GM19455 (cell line): ENCODE measurements around the gene SSMEM1.
A peak's percentile ranks its signal among the peaks of the same experiment; 100 is the strongest.
"Not testable (repeated sequence)": the region's sequence is repeated elsewhere in the genome, so short reads cannot be mapped to it uniquely, and the experiment has no call there.

Experiments
- ATAC-seq: cut with Tn5 transposase; IDR thresholded peaks from one replicate; pipeline ENCODE4 v1.9.1; 2021; ENCODE audit not compliant: unreplicated experiment

Gene SSMEM1, protein sequence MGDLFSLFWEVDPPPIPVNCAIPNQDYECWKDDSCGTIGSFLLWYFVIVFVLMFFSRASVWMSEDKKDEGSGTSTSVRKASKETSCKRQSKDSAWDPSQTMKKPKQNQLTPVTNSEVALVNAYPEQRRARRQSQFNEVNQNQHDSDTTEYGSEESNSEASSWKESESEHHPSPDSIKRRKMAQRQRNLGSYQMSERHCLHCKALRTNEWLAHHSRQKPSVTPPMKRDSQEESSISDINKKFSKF

DNA sequence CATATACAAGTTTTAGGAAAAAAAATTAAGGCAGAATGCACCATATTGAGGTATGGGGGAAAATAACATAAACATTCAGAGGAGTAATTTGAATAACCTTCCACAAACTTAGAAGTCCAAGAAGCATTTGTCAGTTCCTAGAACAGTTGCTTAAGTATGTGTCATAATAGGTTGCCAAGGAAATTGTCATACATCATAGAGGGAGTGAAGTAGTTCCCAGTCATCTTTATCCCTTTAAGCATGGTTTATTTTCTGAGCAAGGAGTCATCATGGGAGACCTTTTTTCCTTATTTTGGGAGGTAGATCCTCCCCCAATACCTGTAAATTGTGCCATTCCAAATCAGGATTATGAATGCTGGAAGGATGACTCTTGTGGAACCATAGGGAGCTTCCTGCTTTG, at the start of gene SSMEM1:
SSMEM1 (plus strand) TSS at position 219 of the 400 bp plus-strand sequence; CDS start at position 270, 51 bp downstream.
- no peak for ATAC-seq

DNA sequence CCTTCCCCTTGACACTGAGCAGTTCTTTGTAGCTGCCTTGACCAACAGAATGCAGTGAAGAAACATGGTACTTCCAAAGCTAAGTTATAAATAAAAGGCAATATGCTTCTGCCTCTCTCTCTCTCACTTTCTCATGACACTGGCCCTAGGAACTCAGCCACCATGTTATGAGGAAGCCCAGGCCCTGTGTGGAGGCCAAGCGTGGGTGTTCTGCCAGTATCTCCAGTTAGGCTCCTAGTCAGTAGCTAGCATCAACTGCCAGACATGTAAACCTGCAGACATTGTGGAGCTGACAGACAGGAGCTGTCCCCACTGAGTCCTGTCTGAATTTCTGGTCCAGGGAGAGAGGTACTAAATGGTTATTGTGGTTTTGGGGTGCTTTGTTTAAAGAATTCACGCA, 47.6 kb upstream of the SSMEM1 start:
- no peak for ATAC-seq

DNA sequence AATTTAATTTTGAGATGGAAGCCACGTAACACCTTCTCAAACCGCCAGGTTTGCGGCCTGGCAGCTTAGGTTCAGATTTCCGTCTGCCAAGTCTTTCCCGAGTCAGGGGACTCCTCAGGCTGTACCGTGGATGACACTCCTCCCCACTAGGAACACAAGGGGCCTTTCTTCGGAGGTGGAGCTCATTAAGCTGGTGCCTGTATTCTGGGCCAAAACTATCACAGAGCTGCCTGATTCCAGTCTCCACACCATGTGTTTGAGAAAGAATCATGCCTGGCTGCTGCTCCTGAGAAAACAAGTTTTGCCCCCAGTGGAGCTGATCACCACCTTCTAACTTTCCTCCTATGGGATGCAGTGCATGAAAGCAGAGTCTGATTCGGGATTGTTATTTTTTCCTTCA, 47.2 kb upstream of the SSMEM1 start:
- no peak for ATAC-seq

DNA sequence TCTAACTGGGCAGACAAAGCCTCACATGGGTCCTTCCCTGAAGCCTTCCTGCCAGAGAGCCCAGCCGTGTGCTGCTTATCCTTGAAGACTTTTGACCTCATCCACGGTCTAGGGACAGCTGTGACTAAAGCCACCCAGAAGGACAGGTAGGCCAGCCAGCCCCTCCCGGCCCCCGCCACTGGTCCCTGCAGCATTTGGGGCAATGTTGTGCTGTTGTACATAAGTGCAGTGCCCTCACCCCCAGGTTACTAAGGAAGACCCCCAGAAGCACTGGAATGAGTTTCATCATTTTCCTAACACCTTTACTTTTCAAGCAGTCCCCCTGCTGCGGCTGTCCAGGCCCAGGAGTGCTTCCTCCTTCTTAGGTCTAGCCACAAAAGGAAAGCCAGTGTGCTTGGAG, 45.5 kb upstream of the SSMEM1 start:
- no peak for ATAC-seq

DNA sequence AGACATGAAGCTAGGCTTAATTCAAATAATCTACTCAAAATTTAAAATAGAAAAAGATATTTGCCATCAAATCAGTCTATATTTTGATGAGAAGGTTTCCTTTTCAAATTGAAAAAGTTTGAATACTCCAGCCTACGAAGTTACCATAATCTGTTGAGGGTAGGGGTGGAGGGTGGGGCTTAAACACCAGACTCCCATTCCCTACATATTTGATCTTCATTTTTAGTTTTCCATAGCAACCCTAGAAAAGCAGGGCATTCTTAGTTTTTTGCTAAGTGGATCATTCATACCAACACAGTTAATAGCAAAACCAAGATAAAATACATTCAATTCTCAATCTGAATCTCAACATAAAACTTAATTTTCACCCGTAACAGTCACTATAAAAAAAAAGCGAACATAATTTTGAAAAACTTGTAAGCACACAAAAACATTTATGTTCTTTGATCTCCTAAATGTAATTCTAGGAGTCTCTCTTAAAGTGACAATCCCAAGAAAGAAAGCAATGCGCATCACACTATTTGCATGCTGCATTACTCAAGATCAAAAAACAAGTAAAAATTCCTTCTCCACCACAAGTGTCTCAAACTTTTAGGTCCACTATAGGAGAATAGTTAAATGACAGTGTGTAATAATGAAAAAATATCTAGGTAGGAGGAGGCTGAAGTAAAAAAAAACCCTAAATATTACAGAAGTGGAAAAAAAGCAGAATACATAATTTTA, 33.3 kb upstream of the SSMEM1 start:
- ATAC-seq, result no peak

DNA sequence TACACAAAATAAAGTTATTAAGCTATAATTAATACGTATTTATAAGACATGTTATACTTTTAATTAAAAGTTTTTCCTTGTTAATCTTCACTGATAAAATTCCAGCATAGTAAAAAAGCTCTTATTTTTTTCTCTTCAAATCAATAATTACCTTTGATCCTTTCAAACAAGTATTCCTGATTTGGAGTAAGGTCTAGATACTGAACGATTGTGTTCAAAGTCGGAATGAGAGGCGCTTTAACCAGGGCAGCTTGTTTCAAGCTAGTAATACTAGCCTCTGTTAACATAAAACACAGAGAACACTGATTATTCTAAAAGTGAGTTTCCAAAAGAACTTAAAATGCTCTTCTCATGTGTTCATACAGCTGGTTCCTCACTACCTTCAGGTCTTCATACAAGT, 29.4 kb upstream of the SSMEM1 start:
- ATAC-seq, result no peak

DNA sequence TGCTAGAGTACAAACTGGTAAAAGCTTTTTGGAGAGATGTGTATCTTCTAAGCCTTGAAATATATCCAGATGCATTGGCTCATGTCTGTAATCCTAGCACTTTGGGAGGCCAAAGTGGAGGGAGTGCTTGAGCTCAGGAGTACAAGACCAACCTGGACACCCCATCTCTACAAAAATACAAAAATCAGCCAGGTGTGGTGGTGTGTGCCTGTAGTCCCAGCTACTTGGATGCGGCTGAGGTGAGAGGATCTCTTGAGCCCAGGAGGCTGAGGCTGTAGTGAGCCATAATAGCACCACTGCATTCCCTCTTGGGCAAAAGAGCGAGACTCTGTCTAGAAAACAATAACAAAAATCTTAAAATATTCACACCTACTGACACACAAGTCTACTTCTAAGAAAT, 28.0 kb upstream of the SSMEM1 start:
- no peak for ATAC-seq

DNA sequence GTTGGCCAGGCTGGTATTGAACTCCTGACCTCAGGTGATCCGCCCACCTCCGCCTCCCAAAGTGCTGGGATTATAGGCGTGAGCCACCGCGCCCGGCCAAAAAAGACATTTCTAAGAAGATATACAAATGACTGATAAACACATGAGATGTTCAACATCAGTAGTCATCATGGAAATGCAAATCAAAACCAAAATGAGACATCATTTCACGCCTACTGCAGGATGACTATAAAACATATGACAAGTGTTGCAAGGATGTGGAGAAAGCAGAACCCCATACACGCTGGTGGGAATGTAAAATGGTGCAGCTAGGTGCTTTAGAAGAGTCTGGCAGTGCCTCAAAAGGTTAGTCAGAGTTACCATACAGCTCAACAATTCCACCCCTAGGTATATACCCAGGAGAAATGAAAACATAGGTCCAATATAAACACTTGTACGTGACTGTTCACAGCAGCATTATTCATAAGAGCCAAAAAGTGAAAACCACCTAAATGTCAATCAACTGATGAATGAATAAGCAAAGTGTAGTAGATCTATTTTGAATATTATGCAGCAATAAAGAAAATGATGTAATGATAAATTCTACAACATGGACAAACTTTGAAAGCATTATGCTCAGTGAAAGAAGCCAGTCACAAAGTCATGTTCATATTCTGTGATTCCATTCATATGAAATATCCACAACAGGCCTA, 26.9 kb upstream of the SSMEM1 start:
- no peak for ATAC-seq

DNA sequence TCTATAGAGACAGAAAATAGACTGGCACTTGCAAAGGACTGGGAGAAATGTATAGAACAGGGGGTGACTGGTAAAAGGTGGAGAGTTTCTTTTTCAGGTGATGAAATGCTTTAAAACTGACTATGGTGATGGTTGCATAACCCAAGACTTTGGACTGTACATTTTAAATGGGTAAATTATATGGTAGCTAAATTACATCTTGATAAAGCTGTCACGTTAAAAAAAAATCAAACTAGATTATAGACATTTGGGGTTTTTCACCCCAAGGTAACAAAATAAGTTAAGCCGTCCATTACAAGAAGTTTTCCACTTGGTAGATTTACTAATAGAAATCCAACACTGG, 26.4 kb upstream of the SSMEM1 start:
- ATAC-seq, result no peak

DNA sequence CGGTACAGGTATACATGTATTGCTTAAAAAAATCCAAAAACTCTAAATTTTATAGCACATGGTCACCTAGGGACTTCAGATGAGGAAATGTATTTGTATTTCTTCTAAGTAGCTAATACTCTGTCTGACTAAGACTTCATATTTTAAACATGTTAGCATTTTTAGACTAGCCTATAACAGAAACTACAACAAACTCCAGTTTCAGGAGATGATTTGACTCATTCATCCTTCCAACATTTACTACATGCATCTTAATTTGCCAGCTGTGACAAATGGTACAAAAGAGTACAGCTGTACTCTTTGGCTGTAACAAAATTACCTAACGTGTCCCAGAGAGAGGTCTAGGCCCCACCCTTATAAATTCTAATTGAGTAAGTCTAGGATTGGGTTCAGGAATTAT, 24.7 kb upstream of the SSMEM1 start:
- ATAC-seq, result peak; percentile 76

DNA sequence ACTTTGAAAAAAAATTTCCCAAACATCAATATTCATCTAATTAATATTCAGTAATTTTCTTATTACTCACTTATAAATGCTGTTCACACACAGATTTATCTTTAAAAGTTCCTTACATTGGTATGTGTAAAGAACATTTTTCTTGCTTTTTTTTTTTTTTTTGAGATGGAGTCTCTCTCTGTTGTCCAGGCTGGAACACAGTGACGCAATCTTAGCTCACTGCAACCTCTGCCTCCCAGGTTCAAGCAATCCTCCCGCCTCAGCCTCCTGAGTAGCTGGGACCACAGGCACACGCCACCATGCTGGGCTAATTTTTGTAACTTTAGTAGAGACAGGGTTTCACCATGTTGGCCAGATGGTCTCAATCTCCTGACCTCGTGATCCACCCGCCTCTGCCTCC, 23.3 kb upstream of the SSMEM1 start:
- ATAC-seq, result not testable (repeated sequence)

DNA sequence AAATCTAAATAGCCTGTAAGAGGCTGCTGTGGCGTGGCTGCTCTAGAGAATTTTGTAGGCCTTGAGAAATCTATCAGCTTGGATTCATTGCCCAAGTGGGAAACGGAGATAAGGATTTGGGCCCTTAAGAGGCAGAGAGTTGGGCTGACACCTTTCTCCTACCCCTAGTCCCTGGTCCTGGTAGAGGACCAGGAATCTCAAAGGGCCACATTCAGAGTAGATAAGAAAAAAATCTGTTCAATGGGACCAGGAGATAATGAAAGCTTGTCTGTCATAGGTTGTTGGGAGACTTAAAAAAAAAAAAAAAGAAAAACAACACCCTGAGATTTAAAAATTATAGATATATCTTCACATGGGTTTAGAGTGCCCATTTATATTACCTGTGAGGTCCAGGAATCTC, 20.3 kb upstream of the SSMEM1 start:
- no peak for ATAC-seq

DNA sequence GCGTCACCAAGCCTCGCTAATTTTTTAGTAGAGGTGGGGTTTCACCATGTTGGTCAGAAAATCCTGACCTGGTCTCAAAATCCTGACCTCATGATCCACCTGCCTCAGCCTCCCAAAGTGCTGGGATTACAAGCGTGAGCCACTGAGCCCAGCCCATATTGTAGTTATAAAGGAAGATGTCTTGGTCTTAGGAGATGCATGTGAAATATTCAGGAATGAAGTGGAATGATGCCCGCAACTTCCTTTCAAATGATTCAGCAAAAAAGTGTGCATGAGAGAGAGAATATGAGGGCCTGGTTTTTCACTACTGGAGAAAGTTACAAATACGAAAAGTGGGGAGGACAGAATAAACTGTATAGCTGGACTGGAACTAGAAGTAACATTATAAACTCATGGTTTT, 18.3 kb upstream of the SSMEM1 start:
- no peak for ATAC-seq

DNA sequence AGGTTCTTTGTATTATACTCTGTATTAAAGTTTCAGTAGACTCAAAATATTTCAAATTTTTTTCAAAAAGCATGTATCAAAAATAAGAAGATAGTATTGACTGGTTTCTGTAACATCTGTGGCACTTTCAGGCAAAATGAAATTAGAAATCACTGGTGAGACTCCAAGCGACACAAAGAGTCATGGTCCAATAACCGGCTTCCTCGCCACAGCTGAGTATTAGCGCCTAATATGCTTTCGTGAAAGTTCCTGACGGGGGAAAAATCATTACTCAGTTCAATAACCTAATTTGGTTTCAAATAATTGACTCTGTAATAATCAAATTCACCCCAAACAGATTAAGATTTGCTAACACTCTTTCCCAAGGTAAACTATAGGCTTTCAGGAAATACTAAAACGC, 15.9 kb upstream of the SSMEM1 start:
- no peak for ATAC-seq

DNA sequence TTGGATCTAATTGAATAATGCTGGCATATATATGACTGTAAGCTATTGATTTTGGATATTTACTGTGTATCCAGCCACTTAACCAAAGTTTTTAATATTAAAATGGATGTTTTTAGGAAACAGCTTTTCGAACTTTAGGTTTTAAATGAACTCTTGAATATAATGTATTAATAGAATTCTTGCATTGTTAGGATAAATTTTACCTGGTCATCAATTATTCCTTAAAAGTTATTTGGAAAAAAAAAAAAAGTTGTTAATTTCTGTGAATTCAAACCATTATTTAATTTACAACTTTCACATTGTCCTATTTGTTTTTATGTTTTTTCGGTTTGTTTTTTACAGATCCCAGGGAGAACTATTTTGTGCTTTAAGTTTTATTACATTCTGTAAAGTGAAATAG, 12.3 kb upstream of the SSMEM1 start:
- ATAC-seq, result no peak

DNA sequence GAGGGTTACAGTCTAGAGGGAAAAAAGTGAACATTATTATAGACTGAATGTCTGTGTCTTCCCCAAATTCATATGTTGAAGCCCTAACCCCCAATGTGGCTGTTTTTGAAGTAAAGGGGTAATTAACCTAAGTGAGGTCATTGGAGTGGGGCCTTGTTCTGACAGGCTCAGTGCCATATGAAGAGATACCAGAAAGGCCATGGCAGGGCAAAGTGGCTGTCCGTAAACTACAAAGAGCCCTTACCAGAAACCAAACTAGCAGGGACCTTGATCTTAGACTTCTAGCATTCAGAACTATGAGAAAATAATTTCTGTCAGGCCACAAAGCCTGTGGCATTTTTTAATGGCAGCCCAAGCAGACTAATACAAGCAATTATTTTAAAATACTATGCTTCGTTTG, 11.2 kb upstream of the SSMEM1 start:
- ATAC-seq, result no peak

DNA sequence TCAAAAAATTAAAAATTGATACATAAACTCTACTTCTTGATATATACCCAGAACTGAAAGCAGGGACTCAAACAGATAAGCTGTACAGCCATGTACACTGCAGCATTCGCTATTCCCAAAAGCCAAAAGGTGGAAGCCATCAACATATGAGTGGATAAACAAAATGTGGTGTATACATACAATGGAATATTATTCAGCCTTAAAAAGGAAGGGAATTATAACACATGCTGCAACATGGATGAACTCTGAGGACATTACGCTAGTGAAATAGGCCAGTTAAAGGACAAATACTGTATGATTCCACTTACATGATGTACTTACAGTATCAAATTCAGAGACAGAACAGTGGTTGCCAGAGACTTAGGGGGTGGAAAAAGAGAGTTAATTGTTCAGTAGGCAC, 10.6 kb upstream of the SSMEM1 start:
- no peak for ATAC-seq

DNA sequence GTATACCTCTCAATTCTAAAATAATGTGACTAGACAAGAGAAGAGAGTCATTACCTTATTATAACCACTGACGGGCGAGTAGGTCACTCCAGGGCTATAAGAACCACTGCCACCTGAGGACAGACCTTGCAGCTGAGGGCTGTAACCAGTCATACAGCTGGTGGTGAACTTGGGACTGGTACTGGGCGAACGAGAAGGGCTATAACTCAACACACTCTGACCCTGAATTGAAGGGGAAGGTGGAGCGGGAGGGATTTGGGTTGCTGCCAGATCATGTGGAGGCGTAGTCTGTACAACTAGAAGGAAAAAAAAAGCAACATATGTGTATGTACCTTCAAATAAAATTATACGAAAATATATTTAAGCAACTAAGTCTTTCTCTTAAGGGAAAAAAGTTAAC, 5.9 kb upstream of the SSMEM1 start:
- ATAC-seq, result no peak

DNA sequence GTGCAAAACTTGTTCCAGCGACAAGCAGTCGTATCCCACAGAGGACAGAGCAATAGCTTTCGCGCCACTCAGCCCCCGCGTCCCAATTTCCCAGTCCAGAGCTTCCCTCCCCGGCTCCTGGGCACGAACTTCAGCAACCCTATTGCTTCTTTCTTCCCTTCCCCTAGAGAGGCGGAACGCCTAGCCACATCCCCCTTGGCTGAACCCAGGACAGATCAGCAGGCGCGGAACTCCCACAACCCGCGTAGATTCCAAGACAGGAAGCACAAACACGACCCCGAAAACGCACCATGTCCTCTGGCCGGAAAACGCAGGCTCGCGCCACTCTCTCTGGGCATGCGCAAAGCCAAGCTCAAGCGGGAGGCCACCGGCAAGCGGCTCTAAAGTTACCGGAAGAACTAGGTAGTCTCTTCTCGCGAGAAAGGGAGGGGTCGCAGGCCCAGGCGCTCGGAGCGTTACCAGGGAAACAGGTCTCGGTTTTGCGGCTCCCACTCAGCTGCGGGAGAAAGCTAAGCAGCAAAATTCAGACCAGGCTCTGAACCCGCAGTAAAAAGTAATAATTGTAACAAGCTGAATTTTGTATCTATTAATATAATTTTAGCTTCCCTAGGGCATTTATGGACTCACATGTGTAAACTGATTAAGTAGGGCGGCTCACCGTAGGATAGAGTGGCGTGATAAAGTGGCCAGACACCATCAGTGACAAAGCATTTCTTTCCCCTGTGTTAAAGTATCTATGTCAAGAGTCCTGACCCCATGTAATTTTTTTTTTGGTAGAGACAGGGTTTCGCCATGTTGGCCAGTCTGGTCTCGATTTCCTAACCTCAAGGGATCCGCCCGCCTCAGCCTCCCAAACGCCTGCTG, 2.3 kb upstream of the SSMEM1 start, which contains the start of gene TMEM209:
TMEM209 (minus strand) TSS at position 323 of the 864 bp plus-strand sequence; CDS start at position 292, 31 bp downstream.
- peak; percentile 97 for ATAC-seq

DNA sequence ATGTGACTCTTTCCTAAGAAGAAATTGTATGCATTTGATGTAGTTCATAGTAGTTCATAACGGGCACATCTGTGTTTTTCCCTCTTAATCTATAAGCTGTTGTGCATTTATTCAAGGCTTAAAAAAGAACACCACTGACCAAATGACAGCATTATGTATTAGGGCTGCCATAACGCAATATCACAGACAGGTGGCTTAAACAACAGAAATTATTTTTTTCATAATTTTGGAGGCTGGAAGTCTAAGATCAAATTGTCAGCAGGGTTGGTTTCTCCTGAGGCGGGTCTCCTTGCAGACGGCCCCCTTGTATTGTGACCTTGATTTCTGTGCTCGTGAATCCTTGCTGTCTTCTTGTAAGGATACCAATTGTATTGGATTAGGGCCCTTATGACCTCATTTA, 627 bp upstream of the SSMEM1 start:
- ATAC-seq, result no peak

DNA sequence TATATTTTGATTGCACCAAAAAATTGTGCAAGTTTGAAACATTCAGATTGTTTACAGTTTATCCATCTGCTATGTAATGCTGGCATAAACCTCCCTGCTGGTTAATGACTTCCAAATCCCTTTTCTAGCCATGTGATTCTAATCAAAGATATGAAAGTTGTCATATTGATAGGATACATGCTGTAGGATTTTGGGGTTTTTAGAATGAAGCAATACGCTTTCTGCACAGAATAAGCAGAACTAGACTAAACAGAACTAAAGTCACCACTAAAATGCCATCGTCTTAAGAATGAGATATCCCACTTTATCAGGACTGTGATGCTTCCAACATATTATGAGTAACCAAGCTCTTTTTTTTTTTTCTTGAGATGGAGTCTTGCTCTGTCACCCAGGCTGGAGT, 856 bp downstream of the SSMEM1 start:
- no peak for ATAC-seq
